Trophoblast cell (in vitro differentiated cells and primary cell): ENCODE measurements around the gene ATP1B4.

Experiments used
- DNase-seq, 2 donors: peaks; one replicate each; pipeline ENCODE4 v3.0.0-alpha.2; 2016
- H2AFZ ChIP-seq: 2 replicates; pipeline ENCODE4 v1.6.1; 2013; ENCODE audit warnings: low read length, moderate library complexity, mild to moderate bottlenecking; ENCODE audit not compliant: insufficient read depth, poor library complexity
- H2AK5ac ChIP-seq: 2 replicates; pipeline ENCODE4 v1.6.1; 2013; ENCODE audit warnings: mild to moderate bottlenecking, low read length
- H2BK120ac ChIP-seq: 2 replicates; pipeline ENCODE4 v1.6.1; 2013; ENCODE audit warnings: low read length, mild to moderate bottlenecking, moderate library complexity; ENCODE audit not compliant: insufficient read depth, poor library complexity
- H2BK12ac ChIP-seq: 2 replicates; pipeline ENCODE4 v1.6.1; 2013; ENCODE audit warnings: mild to moderate bottlenecking, low read length, moderate library complexity
- H2BK5ac ChIP-seq: 2 replicates; pipeline ENCODE4 v1.6.1; 2013; ENCODE audit warnings: low read length, low read depth, moderate library complexity, mild to moderate bottlenecking; ENCODE audit not compliant: poor library complexity
- H3K14ac ChIP-seq: 2 replicates; pipeline ENCODE4 v1.6.1; 2013; ENCODE audit warnings: mild to moderate bottlenecking, low read length
- H3K18ac ChIP-seq: 2 replicates; pipeline ENCODE4 v1.6.1; 2013; ENCODE audit warnings: mild to moderate bottlenecking, low read length
- H3K23ac ChIP-seq: 2 replicates; pipeline ENCODE4 v1.6.1; 2013; ENCODE audit warnings: low read length
- H3K27ac ChIP-seq: 2 replicates; pipeline ENCODE4 v1.5.1; 2013; ENCODE audit warnings: low read depth, mild to moderate bottlenecking, inconsistent platforms, low read length, moderate library complexity
- H3K27me3 ChIP-seq: 2 replicates; pipeline ENCODE4 v1.6.1; 2013; ENCODE audit warnings: inconsistent platforms, mild to moderate bottlenecking, low read length, moderate library complexity; ENCODE audit not compliant: insufficient read depth
- H3K36me3 ChIP-seq, 2 experiments: 1 replicate in 1 of 2; 2 replicates in 1 of 2; pipeline ENCODE4 v1.6.1; 2013; ENCODE audit warnings: low read length in 2 of 2, mild to moderate bottlenecking in 2 of 2, moderate library complexity in 1 of 2; ENCODE audit not compliant: insufficient read depth in 2 of 2, control insufficient read depth in 1 of 2
- H3K4ac ChIP-seq: 2 replicates; pipeline ENCODE4 v1.6.1; 2013; ENCODE audit warnings: low read depth, mild to moderate bottlenecking, low read length, moderate library complexity
- H3K4me1 ChIP-seq, 2 experiments: 1 replicate in 1 of 2; 2 replicates in 1 of 2; pipeline ENCODE4 v1.6.1; 2013; ENCODE audit warnings: low read length in 2 of 2, mild to moderate bottlenecking in 2 of 2, moderate library complexity in 1 of 2; ENCODE audit not compliant: insufficient read depth in 2 of 2, control insufficient read depth in 1 of 2
- H3K4me2 ChIP-seq: 2 replicates; pipeline ENCODE4 v1.6.1; 2013; ENCODE audit warnings: inconsistent platforms, mild to moderate bottlenecking, low read length, moderate library complexity
- H3K4me3 ChIP-seq: 2 replicates; pipeline ENCODE4 v1.5.1; 2013; ENCODE audit warnings: mild to moderate bottlenecking, low read depth, low read length, inconsistent platforms
- H3K79me1 ChIP-seq: one replicate; pipeline ENCODE4 v1.6.1; 2013; ENCODE audit warnings: low read length
- H3K79me2 ChIP-seq: 2 replicates; pipeline ENCODE4 v1.6.1; 2013; ENCODE audit warnings: low read length, mild to moderate bottlenecking; ENCODE audit not compliant: control insufficient read depth, insufficient read depth, poor library complexity
- H3K9ac ChIP-seq: 2 replicates; pipeline ENCODE4 v1.6.1; 2013; ENCODE audit warnings: mild to moderate bottlenecking, low read length
- H3K9me3 ChIP-seq: 2 replicates; pipeline ENCODE4 v1.6.1; 2013; ENCODE audit warnings: low read depth, mild to moderate bottlenecking, control low read depth, inconsistent platforms, low read length; ENCODE audit not compliant: insufficient read depth
- H4K12ac ChIP-seq: 2 replicates; pipeline ENCODE4 v1.6.1; 2013; ENCODE audit warnings: low read depth, mild to moderate bottlenecking, low read length, moderate library complexity
- H4K8ac ChIP-seq: 2 replicates; pipeline ENCODE4 v1.6.1; 2013; ENCODE audit warnings: low read depth, mild to moderate bottlenecking, low read length, moderate library complexity
- H4K91ac ChIP-seq: one replicate; pipeline ENCODE4 v1.6.1; 2013; ENCODE audit warnings: low read depth, mild to moderate bottlenecking, low read length, moderate library complexity
- whole genome bisulfite sequencing: extraction: QIAGEN DNeasy Blood & Tissue Kit; methylation state at CpG from one replicate; pipeline ENCODE4 v1.1.7; 2013; ENCODE audit warnings: missing lambda C conversion rate; ENCODE audit not compliant: insufficient read length, insufficient coverage; ENCODE audit errors: extremely low coverage; 5-methylcytosine and 5-hydroxymethylcytosine counted together

The ATP1B4 gene

GRCh38 chrX:120372667-120373370 lies 10.9 kb downstream of the ATP1B4 start:
- H3K27ac ChIP-seq: no peak overlapping the region
- no peak overlapping the region for H4K8ac ChIP-seq
- no peak overlapping the region for H2BK5ac ChIP-seq
- no peaks in the 10 kb centered on the region for H3K36me3 ChIP-seq
- H3K14ac ChIP-seq: no peak overlapping the region
- H3K4me3 ChIP-seq: no peak overlapping the region
- no peak for DNase-seq
- no peak overlapping the region for H4K91ac ChIP-seq
- no peak overlapping the region for H3K4ac ChIP-seq
- no peak overlapping the region for H2BK120ac ChIP-seq
- no peak overlapping the region for H4K12ac ChIP-seq
- H3K79me2 ChIP-seq: no peaks in the 10 kb centered on the region
- H3K27me3 ChIP-seq: no peaks in the 10 kb centered on the region
- H3K79me1 ChIP-seq: no peaks in the 10 kb centered on the region
- no peak overlapping the region for H3K18ac ChIP-seq
- H3K4me2 ChIP-seq: no peak overlapping the region
- no CpG with 5 or more reads among the region's 6 CpGs for WGBS
- no peak overlapping the region for H2AFZ ChIP-seq
- H3K4me1 ChIP-seq: no peaks in the 10 kb centered on the region
- H2AK5ac ChIP-seq: no peak overlapping the region
- no peak overlapping the region for H3K23ac ChIP-seq
- no peaks in the 10 kb centered on the region for H3K9me3 ChIP-seq
- H3K9ac ChIP-seq: no peak overlapping the region
- no peak overlapping the region for H2BK12ac ChIP-seq

GRCh38 chrX:120377179-120377578 lies 15.3 kb downstream of the ATP1B4 start:
- DNase-seq: no peak
- no CpG with 5 or more reads among the region's 3 CpGs for WGBS
- no peak overlapping the region for H2BK12ac ChIP-seq
- H3K18ac ChIP-seq: no peak overlapping the region
- no peak overlapping the region for H3K4me2 ChIP-seq
- no peaks in the 10 kb centered on the region for H3K79me2 ChIP-seq
- no peak overlapping the region for H3K23ac ChIP-seq
- no peaks in the 10 kb centered on the region for H3K27me3 ChIP-seq
- H3K9ac ChIP-seq: no peak overlapping the region
- H3K4me3 ChIP-seq: no peak overlapping the region
- H3K4me1 ChIP-seq: peaks cover 0 to 2% of the 10 kb centered on the region in 2 experiments
- H3K27ac ChIP-seq: no peak overlapping the region
- no peaks in the 10 kb centered on the region for H3K79me1 ChIP-seq
- H2BK120ac ChIP-seq: no peak overlapping the region
- no peak overlapping the region for H3K4ac ChIP-seq
- no peak overlapping the region for H4K8ac ChIP-seq
- no peak overlapping the region for H4K91ac ChIP-seq
- H2AK5ac ChIP-seq: no peak overlapping the region
- H4K12ac ChIP-seq: no peak overlapping the region
- no peaks in the 10 kb centered on the region for H3K36me3 ChIP-seq
- no peaks in the 10 kb centered on the region for H3K9me3 ChIP-seq
- H2BK5ac ChIP-seq: no peak overlapping the region
- H2AFZ ChIP-seq: no peak overlapping the region
- H3K14ac ChIP-seq: no peak overlapping the region

GRCh38 chrX:120377715-120378114 lies 15.8 kb downstream of the ATP1B4 start:
- Histone ChIP-seq H3K79me1 (no peaks in the 10 kb centered on the region), H3K4me3 (no peak overlapping the region), H2AFZ (no peak overlapping the region), H2BK5ac (no peak overlapping the region), H3K4me1 (peaks cover 0 to 2% of the 10 kb centered on the region in 2 experiments), H3K18ac (no peak overlapping the region), H3K23ac (no peak overlapping the region), H3K27ac (no peak overlapping the region), H3K27me3 (no peaks in the 10 kb centered on the region), H4K8ac (no peak overlapping the region), H4K91ac (no peak overlapping the region), H2AK5ac (no peak overlapping the region), H4K12ac (no peak overlapping the region), H3K4me2 (no peak overlapping the region), H3K9me3 (no peaks in the 10 kb centered on the region), H3K14ac (no peak overlapping the region), H3K9ac (no peak overlapping the region), H2BK120ac (no peak overlapping the region), H3K4ac (no peak overlapping the region), H2BK12ac (no peak overlapping the region), H3K36me3 (no peaks in the 10 kb centered on the region), H3K79me2 (no peaks in the 10 kb centered on the region)
- no CpG with 5 or more reads among the region's 1 CpG for WGBS
- DNase-seq: no peak

- H4K91ac ChIP-seq: no peak overlapping the region
- DNase-seq: peak in 1 of 2 donors; percentile 6
- no peak overlapping the region for H2BK120ac ChIP-seq
- H3K4me1 ChIP-seq: peaks cover 0 to 2% of the 10 kb centered on the region in 2 experiments
- no peak overlapping the region for H3K14ac ChIP-seq
- no peak overlapping the region for H3K4me3 ChIP-seq
- no peak overlapping the region for H4K8ac ChIP-seq
- H3K79me2 ChIP-seq: no peaks in the 10 kb centered on the region
- H2BK12ac ChIP-seq: no peak overlapping the region
- H3K23ac ChIP-seq: no peak overlapping the region
- no peaks in the 10 kb centered on the region for H3K9me3 ChIP-seq
- H2AFZ ChIP-seq: no peak overlapping the region
- H3K27ac ChIP-seq: no peak overlapping the region
- no peak overlapping the region for H4K12ac ChIP-seq
- H3K27me3 ChIP-seq: no peaks in the 10 kb centered on the region
- no peaks in the 10 kb centered on the region for H3K36me3 ChIP-seq
- no peaks in the 10 kb centered on the region for H3K79me1 ChIP-seq
- H3K18ac ChIP-seq: no peak overlapping the region
- H3K9ac ChIP-seq: no peak overlapping the region
- H3K4ac ChIP-seq: no peak overlapping the region
- WGBS: no CpG with 5 or more reads among the region's 5 CpGs
- H3K4me2 ChIP-seq: no peak overlapping the region
- H2BK5ac ChIP-seq: no peak overlapping the region
- H2AK5ac ChIP-seq: no peak overlapping the region
Measured at GRCh38 chrX:120378570-120378969, 16.7 kb downstream of the ATP1B4 start.
